GM19035 (cell line): ENCODE data around the gene CDC42EP3.

Experiments used
- ATAC-seq: cut with Tn5 transposase; IDR thresholded peaks from one replicate; pipeline ENCODE4 v1.9.1; 2021; ENCODE audit not compliant: unreplicated experiment

CDC42EP3 gene, protein sequence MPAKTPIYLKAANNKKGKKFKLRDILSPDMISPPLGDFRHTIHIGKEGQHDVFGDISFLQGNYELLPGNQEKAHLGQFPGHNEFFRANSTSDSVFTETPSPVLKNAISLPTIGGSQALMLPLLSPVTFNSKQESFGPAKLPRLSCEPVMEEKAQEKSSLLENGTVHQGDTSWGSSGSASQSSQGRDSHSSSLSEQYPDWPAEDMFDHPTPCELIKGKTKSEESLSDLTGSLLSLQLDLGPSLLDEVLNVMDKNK

GRCh38 chr2:37671009-37671815 is at the start of gene CDC42EP3:
CDC42EP3 (minus strand) TSS chr2:37671642; CDS start chr2:37646587, 25,055 bp downstream.
- peak; percentile 52 for ATAC-seq

DNA sequence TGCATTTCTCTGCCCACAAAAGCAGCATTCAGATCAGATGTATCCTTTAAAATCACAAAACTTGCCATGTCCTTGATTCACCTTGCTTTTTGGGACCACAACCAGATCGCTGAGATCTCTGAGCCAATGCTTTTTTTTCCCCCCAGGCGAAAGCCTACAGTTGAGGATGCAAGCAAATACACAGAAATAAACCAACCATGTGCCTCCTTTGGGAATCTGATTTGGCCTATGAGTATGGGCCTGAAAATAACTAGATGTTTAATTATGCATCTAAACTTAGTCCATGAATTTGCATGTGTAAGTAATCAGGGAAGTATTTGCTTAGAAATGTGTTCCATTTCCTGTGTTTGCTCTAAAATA is 49.7 kb upstream of the CDC42EP3 start:
- no peak for ATAC-seq

DNA sequence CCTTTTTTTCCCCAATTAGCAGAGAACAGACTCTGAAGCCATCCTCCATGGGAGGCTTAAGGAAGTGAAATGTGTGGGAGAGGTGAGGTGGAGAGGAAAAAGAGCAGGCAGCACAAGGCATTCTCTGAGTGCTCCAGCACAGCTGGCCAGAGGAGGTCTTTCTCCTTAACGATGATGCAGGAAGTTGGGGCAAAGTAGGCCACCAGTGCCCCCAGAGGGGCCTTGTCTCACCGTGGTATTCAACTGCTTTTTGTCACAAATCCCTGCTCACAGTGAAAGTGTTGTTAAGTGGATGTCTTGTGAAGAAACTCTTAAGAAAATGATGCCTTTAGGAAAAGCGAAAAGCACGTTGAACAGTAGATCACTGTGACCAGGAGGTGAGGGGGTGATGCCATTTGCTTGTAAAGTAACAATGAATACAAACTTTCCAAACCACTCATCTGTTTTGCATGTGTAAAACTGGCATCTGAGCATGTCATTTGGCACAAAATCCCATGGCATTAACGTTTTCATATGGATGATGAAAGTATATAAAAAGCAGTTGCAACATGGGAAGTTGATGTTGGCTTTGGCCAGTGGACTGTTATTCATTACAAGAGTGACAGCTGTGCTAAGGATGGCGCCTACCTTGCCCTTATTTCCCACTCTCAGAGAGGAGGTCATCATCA is 49.2 kb upstream of the CDC42EP3 start:
- ATAC-seq = no peak

DNA sequence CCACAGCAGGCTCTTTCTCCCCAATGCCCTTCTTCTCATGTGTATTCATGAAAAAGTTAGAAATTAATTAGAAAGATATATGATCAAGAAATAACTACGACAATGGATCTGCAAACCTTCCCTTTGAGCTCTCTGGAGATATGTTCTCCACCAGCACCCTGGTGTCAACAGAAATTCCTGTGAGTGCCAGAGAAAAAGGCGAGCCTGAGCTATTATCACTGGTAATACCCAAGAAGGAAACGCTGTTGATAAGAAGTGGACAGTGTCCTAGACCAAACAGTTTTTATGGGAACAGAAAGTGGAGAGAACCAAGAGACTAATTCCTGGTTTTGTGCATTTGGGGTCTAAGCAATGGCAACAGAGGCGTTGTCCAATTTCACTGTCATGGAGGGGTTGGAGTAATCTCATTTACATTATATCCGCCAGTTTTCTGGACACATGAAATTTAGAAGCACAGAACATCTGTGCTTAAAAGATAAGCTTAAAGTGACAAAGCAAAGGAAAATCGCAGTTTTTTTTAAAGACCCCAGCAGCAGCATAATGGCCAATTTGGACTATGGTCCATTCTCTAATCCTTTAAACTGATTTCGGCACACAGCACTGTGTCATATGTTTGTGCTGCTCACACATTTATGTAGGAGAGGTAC is 47.2 kb upstream of the CDC42EP3 start:
- ATAC-seq = no peak

GRCh38 chr2:37713258-37713700 is 41.8 kb upstream of the CDC42EP3 start:
- no peak for ATAC-seq

- ATAC-seq = no peak
These were observed 40.4 kb upstream of the CDC42EP3 start for GRCh38 chr2:37711831-37712230.

- no peak for ATAC-seq
These were observed 39.9 kb upstream of the CDC42EP3 start for GRCh38 chr2:37711308-37711731.

GRCh38 chr2:37709111-37709510 is 37.7 kb upstream of the CDC42EP3 start:
- no peak for ATAC-seq

DNA sequence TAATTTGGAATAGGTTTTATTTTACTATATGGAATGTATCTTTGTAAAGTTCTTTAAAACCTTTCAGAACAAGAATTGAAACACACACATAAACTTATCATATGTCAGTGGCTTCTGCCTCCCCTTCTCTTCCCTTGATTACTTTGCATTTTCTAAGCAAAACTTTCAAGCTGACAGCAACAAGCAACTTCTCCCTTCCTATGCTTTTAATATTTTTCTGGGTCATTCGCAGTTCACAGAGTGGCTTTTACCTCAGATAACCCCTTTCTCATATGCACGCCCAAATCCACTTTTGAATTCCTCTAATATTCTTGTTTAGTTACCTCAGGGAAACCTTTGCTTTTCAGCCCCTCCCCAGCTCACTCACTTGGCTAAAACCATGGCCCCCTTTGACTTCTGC is 36.7 kb upstream of the CDC42EP3 start:
- ATAC-seq = no peak

DNA sequence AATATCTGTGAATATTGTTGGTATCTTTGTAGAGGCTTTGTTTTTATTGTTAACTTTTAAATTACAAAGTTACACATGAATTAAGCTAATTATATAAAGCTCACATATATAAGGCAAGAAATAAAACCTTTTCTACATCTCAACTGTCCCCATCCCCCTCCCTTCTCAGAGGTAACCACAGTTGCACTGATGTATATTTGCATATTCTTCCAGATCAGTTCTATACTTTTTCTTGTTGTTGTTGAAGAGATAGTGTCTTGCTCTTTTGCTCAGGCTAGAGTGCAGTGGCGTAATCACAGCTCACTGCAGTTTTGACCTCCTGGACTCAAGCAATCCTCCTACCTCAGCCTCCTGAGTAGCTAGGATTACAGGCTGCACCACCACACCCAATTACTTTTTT is 36.0 kb upstream of the CDC42EP3 start:
- peak; percentile 59 for ATAC-seq

- ATAC-seq = no peak
These were observed 35.1 kb upstream of the CDC42EP3 start for GRCh38 chr2:37706334-37707183.

DNA sequence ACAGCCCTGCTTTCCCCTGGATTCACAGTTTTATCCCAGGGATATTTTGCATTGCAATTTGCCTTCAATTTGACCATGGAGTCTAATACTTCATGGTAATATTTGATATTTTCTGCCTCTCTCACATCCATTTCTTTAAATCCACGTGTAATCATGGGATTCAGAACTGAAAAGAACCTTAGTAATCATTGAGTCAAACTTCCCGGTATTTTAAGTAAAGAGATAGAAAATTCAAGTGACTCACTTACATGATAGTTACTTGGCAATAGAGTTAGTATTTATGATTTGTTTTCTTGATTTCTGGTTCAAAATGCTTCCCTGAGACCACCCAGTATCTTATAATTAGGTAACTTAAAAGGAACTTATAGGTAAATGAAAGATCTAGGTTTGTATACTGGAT is 33.7 kb upstream of the CDC42EP3 start:
- no peak for ATAC-seq

DNA sequence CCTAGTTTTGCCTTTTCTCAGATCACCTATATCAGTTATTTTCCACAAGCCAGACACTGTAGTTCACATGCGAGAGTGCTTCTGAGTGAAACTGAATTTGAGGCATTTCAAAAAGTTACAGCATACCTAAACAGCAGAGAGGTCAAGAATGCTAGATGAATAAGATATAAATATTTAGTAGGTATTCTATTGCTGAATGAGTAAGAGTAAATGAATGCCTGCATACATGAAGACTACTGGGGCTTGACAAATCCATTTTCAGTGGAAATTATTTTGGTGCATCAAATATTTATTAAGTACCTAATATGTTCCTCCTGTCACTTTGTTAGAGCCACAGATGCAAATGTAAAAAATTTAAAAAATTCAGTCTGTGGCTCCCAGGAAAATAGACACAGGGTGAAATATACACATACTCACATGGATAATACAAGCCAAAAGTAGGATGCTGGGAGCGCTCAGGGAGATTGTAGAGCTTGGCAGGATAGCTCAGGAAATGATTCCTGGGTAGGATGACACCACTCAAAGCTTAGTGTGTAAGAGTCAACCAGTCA is 27.6 kb upstream of the CDC42EP3 start:
- no peak for ATAC-seq

DNA sequence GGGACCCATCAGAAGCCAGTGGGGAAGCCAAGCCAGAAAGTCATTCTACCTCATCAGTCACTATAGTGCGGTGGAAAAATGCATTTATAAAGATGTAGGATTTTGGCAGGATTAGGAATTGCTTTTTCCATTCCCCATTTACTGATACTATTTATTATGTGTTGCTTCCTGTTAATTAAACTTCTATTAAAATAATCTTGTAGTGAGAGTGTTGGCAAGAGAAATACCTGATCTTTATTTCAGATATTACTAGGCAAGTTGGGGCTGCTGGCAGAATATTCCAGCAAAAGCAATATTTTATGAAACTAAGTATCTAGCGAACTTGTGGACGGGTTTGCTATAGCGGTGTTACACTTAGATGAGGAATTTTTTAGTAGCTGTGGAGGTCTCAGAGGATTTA is 23.9 kb upstream of the CDC42EP3 start:
- ATAC-seq = no peak

DNA sequence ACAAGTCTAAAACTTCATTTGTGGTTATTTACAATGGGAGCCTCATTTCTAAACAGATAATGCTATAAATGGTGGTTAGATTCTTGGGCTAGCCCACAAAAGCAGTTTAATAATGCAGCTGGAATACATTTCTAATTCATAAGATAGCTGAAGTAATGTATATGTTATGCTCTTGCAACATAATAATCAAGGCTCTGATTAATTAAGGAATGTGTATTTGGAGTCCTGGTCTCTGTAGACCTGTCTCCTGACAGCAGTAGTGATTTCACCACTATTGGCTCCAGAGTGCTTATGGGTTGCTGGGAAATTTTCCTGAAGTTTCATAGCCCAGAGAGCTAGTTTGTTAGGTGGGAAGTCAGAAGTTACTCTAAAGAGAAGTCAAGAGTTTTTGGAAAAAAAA is 21.3 kb upstream of the CDC42EP3 start:
- no peak for ATAC-seq

DNA sequence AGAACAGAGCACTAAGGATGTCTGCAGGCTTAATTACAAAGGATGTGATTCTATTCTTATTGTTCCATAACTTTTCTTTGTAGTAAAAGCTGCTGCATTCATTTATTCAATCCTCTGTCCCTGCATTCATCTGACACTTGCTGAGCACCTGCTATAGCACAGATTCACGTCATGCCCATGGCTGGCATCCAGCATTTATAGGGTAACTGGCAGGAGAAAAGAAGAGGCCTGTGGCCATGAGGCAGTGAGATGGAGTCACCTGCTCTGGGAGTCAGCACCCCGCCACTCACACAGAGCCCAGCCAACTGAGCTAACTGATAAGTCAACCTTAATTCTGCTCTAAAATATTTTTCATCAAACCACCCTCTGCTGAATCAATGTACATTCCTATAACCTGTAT is 18.3 kb upstream of the CDC42EP3 start:
- ATAC-seq = no peak

- ATAC-seq = no peak
These were observed 17.5 kb upstream of the CDC42EP3 start for GRCh38 chr2:37688771-37689468.

DNA sequence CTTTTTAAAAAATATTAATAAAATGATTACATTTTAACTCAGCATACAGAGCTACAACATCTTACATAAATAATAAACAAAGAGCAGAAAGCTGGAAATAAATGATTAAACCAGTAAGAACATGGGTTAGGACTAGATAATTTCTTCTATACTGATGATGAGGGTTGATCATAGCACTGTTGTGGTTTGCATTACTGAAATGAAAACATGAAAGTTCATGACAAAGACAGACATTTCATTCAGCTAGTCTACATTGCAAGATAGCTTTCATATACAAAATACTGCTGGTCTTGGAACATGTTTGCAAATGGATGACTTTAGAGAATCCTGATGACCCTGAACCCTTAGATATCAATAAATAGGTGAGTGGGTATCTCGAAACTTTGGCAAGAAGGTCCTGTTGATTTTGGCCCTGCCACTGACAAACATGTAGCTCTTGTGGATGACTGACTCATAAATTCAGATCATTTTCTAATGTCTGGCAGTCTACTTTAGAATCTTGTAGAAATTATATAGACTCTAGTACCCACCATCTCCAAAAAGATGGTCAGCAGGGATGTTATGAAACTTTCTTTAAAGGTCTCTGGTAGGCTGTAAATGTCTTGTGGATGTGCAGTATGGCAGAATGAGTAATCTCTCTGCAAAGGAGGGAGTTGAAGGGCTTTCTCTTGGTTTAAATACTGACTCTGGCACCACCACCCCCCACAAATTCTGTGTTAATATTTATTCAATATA is 15.5 kb upstream of the CDC42EP3 start:
- ATAC-seq = no peak

- ATAC-seq = no peak
These were observed 13.4 kb upstream of the CDC42EP3 start for GRCh38 chr2:37684809-37685208.
